Measurements from ENCODE around the gene SULT1A3.
"Not testable (repeated sequence)": the region's sequence is repeated elsewhere in the genome, so short reads cannot be mapped to it uniquely, and the experiment has no call there.

Gene SULT1A3

DNA sequence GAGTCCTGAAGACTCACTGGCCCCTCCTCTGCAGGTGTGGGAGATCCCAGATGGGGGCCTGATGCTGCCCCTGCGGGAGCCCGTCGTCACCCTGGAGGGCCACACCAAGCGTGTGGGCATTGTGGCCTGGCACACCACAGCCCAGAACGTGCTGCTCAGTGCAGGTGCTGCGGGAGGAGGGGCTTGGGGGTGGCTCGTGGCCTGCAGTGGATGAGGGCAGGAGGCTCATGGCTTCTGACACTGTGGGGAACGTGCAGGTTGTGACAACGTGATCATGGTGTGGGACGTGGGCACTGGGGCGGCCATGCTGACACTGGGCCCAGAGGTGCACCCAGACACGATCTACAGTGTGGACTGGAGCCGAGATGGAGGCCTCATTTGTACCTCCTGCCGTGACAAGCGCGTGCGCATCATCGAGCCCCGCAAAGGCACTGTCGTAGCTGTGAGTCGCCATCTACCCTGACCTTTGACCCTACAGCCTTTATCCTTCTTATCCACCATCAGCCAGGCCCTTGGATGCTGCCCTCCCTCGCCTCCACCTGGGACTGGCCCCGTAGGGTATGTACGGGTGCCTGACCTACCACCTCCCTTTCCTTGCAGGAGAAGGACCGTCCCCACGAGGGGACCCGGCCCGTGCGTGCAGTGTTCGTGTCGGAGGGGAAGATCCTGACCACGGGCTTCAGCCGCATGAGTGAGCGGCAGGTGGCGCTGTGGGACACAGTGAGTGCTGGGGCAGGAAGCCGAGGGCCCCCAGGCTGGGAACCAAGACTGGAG, 12.1 kb upstream of the SULT1A3 start:
- DNase-seq (ENCODE audit: low read depth in 3 of 3) = peak; percentile 77 to 84 (median 78)

GRCh38 chr16:30187556-30187865, 11.5 kb upstream of the SULT1A3 start:
- no peak for DNase-seq (ENCODE audit: low read depth in 3 of 3)

- DNase-seq (ENCODE audit: low read depth in 3 of 3) = no peak
These were observed 11.0 kb upstream of the SULT1A3 start for GRCh38 chr16:30187971-30188561.

- DNase-seq (ENCODE audit: low read depth in 3 of 3) = not testable (repeated sequence)
These were observed 7.9 kb upstream of the SULT1A3 start for GRCh38 chr16:30191158-30191557.

GRCh38 chr16:30193098-30193497, 6.0 kb upstream of the SULT1A3 start:
- DNase-seq (ENCODE audit: low read depth in 3 of 3) = not testable (repeated sequence)

DNA sequence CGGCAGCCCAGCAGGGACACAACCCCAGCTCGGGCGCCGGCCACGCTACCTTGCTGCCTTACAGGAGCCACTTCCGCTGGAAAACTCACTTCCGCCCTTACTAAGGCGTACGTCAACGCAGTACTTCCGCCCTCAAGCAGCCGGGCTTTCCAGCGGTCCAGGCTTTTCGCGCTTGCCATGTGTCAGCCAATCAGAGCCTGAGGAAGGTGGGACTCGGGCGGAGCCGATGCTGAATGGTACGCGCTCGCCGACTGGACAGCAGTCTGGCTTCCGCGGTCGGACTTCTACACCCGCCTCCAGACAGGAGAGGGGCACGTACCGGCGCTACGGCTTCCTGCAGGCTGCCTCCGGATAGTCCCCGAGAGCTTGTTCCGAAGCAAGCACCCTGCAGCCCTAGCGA, 5.4 kb upstream of the SULT1A3 start, which contains the start of the genes BOLA2B and SLX1A:
BOLA2B (minus strand) TSS at position 52 of the 400 bp plus-strand sequence. CDS start 71 bp downstream, outside the sequence.
SLX1A (plus strand) TSS at position 261 of the 400 bp plus-strand sequence. CDS start 210 bp downstream, outside the sequence.
- DNase-seq (ENCODE audit: low read depth in 3 of 3) = not testable (repeated sequence)

GRCh38 chr16:30194172-30194925, 4.7 kb upstream of the SULT1A3 start:
- not testable (repeated sequence) for DNase-seq (ENCODE audit: low read depth in 3 of 3)

DNA sequence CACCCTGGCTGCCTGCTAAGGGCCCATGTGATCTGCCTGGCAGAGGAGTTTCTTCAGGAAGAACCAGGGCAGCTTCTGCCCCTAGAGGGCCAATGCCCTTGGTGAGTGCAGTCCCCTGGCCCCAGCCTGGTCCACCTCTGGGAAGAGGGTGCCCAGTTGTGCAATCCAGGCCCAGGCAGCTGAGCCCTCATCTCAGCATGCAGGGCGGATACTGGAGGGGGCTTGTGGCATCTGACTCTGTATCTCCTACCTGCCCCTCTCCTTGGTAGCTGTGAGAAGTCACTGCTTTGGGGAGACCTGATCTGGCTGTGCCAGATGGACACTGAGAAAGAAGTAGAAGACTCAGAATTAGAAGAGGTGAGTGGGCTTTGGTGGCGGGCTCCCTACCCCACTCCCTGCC, 2.1 kb upstream of the SULT1A3 start:
- not testable (repeated sequence) for DNase-seq (ENCODE audit: low read depth in 3 of 3)

DNA sequence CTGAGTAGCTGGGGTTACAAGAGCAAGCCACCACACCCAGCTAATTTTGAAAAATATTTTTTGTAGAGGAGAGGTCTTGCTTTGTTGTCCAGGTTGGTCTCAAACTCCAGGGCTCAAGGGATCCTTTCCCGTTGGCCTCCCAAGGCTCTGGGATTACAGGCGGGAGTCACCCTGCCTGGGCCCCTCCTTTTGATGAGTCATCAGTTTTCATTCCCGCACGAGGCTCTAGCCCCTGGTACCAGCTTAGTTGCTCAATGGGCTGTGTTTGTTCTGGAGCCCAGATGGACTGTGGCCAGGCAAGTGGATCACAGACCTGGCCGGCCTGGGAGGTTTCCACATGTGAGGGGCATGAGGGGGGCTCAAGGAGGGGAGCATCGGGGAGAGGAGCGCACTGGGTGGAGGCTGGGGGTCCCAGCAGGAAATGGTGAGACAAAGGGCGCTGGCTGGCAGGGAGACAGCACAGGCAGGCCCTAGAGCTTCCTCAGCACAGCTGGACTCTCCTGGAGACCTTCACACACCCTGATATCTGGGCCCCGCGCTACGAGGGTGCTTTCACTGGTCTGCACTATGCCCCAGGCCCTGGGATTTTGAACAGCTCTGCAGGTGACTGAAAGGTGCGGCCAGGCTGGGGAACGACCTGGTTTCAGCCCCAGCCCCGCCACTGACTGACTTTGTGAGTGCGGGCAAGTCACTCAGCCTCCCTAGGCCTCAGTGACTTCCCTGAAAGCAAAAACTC, 721 bp downstream of the SULT1A3 start:
- DNase-seq (ENCODE audit: low read depth in 3 of 3) = not testable (repeated sequence)

- DNase-seq (ENCODE audit: low read depth in 3 of 3) = not testable (repeated sequence)
These were observed 6.6 kb downstream of the SULT1A3 start for GRCh38 chr16:30205541-30206236.

GRCh38 chr16:30206252-30206651, 7.2 kb downstream of the SULT1A3 start:
- DNase-seq (ENCODE audit: low read depth in 3 of 3) = not testable (repeated sequence)

DNA sequence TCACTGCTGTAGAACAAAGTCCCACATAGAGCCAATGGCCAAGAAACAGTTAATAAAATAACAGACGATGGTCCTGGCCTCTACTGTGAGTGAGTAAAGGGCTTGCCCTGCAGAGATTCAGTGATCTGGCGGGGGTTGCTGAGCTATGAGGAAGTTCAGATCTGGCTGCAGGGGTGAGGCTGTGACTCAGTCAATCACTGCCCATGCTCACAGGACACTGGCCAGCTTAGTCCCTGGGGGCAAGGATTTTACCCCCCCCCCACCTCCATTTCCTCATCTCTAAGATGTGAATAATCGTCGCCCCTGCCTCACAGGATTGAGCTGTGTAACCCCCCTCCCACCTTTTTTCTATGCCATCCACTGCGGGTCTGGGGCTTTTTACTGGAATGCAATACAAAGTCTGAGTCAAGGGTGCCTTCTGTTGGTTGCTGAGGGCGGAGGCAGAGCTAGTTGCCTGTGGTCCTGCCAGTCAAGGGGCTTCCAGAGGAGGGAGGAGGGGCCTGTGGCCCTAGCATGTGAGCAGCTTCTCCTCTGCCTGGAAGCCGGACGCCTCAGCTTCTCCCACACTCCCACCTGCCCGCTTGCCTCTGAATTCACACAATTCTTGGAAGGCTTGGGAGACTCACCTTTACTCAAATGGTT, 8.1 kb downstream of the SULT1A3 start:
- not testable (repeated sequence) for DNase-seq (ENCODE audit: low read depth in 3 of 3)

DNA sequence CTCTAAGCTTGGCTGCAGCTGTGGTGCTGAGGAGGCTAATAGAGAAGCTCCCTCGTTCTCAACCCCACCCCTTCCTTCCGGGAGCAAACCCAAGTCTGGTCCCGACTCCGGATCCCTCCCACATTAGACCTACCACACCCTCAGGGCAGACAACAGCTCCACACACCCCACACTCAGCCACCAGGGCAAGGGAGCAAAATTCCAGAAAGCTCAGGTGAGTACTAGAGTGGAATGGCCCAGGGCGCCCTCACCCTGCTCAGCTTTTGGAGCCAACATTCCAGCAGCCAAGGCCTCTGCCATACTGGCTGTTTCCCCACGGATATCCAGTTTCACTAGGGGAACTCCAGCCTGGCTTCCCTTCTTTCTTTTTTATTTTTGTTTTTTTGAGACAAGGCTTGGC, 10.0 kb downstream of the SULT1A3 start:
- DNase-seq (ENCODE audit: low read depth in 3 of 3) = not testable (repeated sequence)

DNA sequence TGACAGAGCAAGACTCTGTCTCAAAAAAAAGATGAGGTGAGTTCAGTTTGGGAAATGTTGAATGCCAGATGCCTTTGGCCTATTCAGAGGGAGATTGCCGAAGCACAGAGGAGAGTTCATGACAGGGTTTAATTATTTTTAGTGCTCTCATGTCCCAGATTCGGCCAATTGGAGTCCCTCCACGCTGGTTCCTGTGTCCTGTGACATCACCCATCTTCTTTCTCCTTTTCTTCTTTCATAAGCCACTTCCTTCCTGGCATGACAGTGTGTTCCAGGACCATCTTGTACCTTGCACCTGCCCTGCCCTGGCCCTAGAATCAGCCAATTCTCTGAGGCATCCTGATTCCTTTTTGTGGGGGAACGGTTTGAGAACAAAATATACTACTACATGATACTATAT, 12.4 kb downstream of the SULT1A3 start:
- not testable (repeated sequence) for DNase-seq (ENCODE audit: low read depth in 3 of 3)

DNA sequence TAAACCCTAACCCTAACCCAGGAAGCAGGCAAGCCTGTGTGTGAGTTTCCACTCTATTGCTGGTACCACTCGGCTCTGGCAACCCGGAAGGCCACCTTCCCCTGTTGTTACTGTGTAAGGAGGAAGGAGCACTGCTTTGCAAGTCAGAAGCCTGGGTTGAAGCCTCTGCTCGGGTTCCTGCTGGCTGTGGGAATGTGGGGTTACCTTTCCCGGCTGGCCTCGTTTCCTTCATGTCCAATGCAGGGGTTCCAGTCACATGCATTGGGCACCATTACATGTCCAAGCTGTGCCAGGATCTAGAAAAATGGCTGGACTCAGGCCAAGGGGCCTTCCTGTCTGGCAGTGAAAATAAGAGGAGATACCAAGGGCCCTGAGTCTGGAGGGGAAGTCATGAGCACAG, 18.0 kb downstream of the SULT1A3 start:
- DNase-seq (ENCODE audit: low read depth in 3 of 3) = not testable (repeated sequence)

DNA sequence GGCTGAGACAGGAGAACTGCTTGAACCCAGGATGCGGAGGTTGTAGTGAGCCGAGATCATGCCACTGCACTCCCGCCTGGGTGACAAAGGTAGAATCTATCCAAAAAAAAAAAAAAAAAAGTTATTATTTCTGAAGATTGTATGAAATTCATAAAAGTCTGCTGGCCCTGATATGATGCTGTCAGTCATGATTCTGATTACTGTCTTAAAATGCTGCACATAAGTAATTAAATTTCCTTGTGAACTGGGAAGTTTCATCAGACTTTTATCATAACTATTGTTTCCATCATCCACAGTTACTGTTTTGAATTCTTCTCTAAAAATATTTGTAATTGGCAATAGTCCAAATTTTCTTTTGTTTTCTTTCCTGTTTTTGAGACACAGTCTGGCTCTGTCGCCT, 49.3 kb downstream of the SULT1A3 start, which contains the start of gene NPIPB13:
NPIPB13 (minus strand) TSS at position 101 of the 400 bp plus-strand sequence. CDS start 2,906 bp downstream, outside the sequence.
- DNase-seq (ENCODE audit: low read depth in 3 of 3) = not testable (repeated sequence)
